Astrocyte of the hippocampus (primary cell): Measurements from ENCODE around the gene UBE2J2.

ENCODE experiments used
- DNase-seq: peaks from one replicate; pipeline ENCODE4 v3.0.0; 2011; ENCODE audit warnings: low read depth, low spot score

Gene UBE2J2

GRCh38 chr1:1296070-1297061 lies 22.7 kb upstream of the UBE2J2 start:
- no peak for DNase-seq

- DNase-seq, result no peak
Observed at GRCh38 chr1:1295154-1295923, 21.7 kb upstream of the UBE2J2 start.

DNA sequence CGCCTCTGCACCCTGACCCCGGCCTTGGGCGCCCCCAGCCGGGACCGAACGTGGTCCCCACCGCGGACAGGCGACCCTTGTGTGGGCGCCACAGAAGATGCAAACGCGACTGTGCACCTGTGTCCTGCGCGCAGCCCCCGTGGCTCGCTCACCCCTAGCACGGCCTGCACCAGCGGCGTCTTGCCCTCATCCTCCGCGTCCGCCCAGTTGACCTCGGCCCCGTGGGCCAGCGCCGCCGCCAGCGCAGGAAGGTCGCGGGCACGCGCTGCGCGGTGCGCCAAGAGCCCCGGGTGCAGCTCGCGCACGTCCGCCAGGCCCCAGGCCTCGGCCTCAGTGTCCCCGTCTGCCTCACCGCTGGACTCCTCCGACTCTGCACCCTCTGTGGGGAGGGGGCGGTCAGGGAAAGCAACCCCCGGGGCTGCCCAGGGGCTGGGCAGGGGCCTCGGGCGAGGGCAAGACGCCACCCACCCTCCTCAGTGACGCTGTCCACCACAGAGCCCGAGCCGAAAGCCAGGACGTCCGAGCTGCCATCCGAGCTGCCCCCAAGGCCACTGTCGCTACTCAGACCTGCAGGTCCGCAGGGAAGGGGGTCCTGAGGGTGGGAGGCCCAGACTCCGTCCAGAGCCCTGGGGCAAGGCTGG lies 20.7 kb upstream of the UBE2J2 start:
- DNase-seq, result no peak

DNA sequence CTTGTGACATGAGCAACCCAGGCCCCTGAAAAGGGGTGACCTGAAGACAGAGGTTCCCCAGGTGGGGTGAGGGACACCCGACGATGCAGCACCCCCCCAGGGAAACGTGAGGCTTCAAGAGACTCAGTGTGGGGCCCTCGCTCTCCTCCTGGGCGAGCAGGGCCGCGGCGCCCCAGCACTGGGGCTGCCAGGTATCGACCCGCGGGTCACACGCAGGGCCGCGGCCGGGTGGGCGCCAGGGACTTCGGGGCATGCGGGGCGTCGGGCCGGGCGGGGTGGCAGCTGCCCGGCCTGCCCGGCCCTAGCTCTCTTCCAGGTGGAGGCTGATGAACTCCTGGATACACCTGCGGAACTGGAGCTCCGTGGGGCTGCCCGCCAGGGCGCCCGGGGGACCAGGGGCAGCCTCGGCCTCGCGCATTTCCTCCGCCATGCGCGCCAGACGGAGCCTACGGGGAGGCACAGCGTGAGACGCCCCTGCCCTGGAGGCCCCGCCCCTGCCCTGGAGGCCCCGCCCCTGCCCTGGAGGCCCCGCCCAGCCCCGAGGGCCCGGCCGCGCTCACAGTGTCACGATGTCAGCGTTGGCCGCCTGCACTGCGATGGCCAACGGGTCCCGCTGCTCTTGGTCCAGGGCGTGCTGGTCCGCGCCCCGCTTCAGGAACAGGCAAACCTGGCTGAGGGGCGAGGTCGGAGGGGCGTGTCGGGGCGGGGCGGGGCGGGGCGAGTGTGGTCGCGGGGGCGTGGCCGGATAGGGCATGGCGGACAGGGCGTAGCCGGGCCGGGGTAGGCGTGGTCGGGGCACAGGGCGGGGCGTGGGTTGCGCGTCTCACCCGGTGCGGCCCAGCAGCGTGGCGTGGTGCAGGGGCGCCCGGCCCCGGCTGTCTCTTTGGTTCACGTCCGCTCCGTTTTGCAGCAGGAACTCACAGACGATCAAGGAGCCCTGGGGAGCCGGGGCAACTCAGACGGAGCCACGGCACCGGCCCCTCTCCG lies 19.9 kb upstream of the UBE2J2 start:
- DNase-seq, result no peak

DNA sequence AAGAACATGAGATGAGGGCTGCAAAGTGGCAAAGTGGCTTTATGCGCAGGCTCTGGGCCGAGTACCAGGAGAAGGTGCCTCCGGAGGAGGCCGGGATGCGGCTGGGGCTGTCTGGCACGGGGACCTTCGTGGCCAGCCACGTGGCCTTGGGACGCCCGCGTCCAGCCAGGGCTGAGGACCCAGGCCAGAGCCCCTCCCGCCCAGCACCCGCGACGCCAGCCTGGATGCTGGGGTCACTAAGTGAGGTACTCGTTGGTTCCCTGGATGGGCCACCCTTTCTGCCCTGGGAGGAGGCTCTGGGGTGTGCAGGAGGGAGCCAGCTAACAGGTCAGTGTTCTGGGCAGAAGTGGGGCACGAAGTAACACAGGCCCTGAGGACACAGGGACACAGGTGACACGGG lies 19.2 kb upstream of the UBE2J2 start:
- DNase-seq, result no peak

DNA sequence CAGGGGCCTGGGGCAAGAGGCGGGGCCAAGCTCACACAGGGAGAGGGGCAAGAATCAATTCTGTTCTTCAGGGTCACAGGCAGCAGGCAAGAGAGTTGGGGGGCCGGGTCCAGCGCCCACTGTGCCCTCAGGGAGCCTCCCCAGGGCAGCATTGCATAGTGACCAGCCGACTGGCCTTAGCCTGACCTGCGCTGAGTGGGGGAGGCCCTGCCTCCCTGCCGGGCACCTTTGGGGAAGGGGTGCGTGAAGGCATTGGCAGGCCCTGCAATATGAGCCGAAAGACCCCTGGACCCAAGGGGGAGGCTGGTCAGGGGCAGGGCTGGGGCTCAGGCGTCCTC lies 18.8 kb upstream of the UBE2J2 start:
- DNase-seq, result no peak

DNA sequence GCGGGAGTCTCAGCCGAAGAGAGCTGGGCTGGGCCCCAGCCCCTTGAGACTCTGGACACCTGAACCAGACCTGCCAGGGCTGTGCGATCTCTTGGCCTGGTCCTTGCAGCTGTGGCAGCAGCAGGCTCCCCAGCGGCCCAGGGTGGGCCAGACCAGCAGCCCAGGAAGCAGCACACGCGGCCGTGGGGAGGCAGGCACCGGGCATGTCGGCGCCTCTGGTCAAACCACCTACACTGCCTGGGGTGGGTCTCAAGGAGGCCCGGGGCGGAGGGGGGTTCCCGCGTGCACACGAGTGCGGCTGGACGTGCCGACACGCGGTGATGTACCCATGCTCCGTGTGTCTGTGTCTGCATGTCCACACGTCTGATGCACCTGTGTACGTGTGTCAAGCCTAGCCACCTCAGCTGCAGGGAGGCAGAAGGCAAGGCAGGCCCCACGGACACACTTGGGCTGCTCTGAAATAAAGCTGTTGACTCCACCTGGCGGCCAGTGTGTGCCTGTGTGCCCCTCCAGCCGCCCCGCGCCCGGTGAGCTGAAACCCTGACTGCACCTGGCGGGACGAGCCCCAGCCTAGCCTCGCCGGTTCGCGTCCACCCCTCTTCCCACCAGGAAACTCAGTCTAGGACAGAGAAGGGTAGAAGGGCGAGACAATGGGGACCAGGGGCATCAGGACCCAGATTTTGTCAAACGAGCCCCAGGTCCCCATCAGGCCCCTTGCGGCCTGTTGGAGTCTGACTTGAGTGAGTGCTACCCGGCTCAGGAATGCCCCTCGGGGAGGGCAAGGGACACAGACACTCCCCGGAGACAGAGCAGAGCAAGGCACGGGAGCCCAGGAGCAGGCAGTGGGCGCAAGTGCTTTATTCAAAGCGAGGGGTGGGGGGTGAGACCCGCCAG lies 18.1 kb upstream of the UBE2J2 start:
- DNase-seq, result peak; percentile 56

- peak; percentile 38 for DNase-seq
Observed at GRCh38 chr1:1291023-1291528, 17.4 kb upstream of the UBE2J2 start.

GRCh38 chr1:1290238-1290731 lies 16.6 kb upstream of the UBE2J2 start:
- peak; percentile 80 for DNase-seq

- no peak for DNase-seq
Observed at GRCh38 chr1:1287288-1288110, 13.8 kb upstream of the UBE2J2 start.

DNA sequence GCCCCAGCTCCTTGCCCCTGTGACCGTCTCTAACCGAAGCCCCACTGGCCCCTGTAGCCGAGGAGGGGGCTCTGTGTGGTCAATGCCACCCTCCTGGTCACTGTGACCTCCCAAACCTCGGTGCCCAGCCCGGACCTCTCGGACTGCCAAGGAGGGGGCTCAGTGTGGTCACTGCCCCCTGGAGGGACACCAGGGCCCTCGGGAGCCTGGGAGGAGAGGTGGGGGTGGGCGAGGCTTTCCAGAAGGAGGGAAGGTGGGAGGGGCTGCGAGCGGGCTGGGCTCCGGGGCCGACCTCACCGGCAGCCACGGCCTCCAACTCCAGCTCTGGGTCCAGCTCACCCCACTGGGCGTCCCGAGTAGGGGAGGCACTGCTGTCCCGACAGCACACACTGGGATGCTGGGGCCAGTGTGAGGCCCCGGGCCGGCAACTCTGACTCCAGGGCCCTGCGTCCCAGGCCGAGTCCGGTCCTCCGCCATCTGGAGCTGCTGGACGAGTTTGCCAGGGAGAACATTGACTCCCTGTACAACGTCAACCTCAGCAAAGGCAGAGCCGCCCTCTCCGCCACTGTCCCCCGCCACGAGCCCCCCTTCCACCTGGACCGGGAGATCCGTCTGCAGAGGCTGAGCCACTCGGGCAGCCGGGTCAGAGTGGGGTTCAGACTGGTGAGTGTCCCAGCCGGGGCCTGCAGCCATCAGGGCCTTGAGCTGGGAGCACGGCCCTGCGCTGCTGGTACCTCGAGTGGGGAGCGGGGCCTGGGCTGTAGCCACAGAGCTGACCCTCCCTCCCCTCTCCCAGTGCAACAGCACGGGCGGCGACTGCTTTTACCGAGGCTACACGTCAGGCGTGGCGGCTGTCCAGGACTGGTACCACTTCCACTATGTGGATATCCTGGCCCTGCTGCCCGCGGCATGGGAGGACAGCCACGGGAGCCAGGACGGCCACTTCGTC lies 12.9 kb upstream of the UBE2J2 start:
- no peak for DNase-seq

- DNase-seq, result no peak
Observed at GRCh38 chr1:1285611-1286311, 12.1 kb upstream of the UBE2J2 start.

DNA sequence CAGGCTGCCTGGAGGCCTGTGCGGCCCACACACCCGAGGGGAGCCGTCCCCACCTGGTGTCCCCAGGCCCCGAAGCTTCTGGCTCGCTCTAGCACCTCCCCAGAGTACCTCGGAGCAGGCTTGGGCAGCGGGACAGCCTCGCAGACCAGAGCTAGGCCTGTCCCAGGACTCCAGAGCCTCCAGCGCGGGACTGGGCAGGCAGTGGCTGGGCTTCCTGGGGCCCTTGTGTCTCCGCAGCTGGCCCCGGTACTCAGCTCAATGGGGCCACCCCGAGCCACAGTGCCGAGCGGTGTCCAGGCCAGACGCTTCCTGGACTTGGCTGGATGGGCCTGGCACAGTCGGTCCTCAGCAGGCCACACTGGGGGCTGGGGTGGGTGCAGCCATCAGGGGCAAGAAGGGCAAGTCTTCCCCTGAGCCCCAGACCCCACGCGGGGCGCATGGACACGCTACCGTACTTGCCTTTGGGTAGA lies 11.5 kb upstream of the UBE2J2 start:
- DNase-seq, result no peak

DNA sequence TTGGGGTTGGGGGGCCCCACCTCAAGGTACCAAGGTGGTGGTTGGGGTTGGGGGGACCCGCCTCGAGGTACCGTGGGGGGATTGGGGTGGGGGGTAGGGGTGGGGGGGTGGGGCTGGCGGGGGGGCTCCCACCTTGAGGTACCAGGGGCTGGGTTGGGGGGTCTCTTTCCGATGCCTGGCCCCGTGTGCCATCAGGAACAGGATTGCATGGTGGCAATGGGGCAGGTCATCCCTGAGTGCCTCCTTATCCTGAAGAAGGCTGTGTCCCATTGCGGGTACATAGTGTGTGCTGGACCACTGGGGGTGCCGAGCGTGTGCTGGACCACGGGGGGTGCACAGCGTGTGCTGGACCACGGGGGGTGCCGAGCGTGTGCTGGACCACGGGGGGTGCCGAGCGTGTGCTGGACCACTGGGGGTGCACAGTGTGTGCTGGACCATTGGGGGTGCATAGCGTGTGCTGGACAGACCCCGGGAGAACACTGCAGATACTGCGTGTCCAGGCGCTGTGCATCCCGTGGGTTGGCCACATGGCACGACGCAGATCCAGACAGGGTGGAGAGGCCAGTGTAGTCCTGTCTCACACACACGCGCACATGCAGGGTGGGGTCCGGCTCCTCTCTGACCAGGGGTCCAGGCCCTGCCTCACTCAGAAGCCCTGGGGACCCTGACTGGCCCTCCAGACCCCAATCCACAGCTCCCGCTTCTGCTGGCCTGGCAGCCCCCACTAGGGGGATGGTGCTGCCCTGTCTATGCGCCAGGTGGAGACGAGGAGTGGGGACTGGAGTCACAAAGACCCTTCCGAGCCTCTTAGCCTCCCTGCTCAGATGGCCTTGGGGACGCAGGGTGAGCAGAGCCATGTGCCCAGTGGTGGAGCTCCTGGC lies 10.8 kb upstream of the UBE2J2 start:
- no peak for DNase-seq

- DNase-seq, result peak; percentile 34
Observed at GRCh38 chr1:1283821-1284220, 10.2 kb upstream of the UBE2J2 start.

GRCh38 chr1:1282998-1283397 lies 9.3 kb upstream of the UBE2J2 start:
- DNase-seq, result peak; percentile 47
